WTC11 (cell line): Measurements from ENCODE around the gene RNF17. TPM values are rescaled to one million over a fixed set of nuclear protein-coding genes. Genes with fewer than 3 reads are reported as not detected.

ENCODE experiments used
- ATAC-seq: fragments of 200-7000 bp; cut with Tn5 transposase; 2 replicates; pipeline ENCODE4 v1.10.0; 2021; ENCODE audit warnings: mild to moderate bottlenecking, moderate library complexity
- CTCF ChIA-PET: fragments of 300-600 bp; sonication (Branson Sonifier 250); formaldehyde crosslinking; loops from one replicate; lab custom pipeline; 2021; ENCODE audit warnings: antibody characterized with exemption; lab: Charles Lee
- POLR2A ChIA-PET: fragments of 350-600 bp; sonication (Branson Sonifier 250); formaldehyde crosslinking; loops from one replicate; lab custom pipeline; 2021; ENCODE audit warnings: antibody characterized with exemption; lab: Charles Lee
- DNase-seq: peaks from one replicate; pipeline ENCODE4 v3.0.0; 2021; ENCODE audit warnings: low spot score
- H3K27ac Mint-ChIP-seq: 2 replicates; pipeline ENCODE4 v1.8.0; 2021; ENCODE audit warnings: mixed read lengths
- H3K27me3 Mint-ChIP-seq: 2 replicates; pipeline ENCODE4 v1.8.0; 2021; ENCODE audit warnings: low read depth, mild to moderate bottlenecking, moderate library complexity, mixed read lengths
- H3K36me3 Mint-ChIP-seq: 2 replicates; pipeline ENCODE4 v1.8.0; 2021; ENCODE audit warnings: mixed read lengths
- H3K4me1 Mint-ChIP-seq: 2 replicates; pipeline ENCODE4 v1.8.0; 2022; ENCODE audit warnings: mixed read lengths
- H3K4me3 Mint-ChIP-seq: 2 replicates; pipeline ENCODE4 v1.8.0; 2021; ENCODE audit warnings: mild to moderate bottlenecking, moderate library complexity, mixed read lengths
- H3K9me3 Mint-ChIP-seq: 2 replicates; pipeline ENCODE4 v1.8.0; 2021; ENCODE audit warnings: mixed read lengths
- AFF4 ChIP-seq: sonication (generic); formaldehyde crosslinking; IDR thresholded peaks from 2 replicates; pipeline ENCODE4 v1.8.1; 2023; ENCODE audit warnings: mild to moderate bottlenecking, missing genetic modification reagents, borderline replicate concordance
- AR ChIP-seq: fragments of 250-450 bp; sonication (Bioruptor Pico); IDR thresholded peaks from 2 replicates; pipeline ENCODE4 v1.9.0; 2021; ENCODE audit warnings: mild to moderate bottlenecking
- ELF4 ChIP-seq: sonication (generic); formaldehyde crosslinking; IDR thresholded peaks from 2 replicates; pipeline ENCODE4 v1.8.1; 2022; ENCODE audit warnings: low read depth, mild to moderate bottlenecking, moderate library complexity, missing genetic modification reagents
- ESRRA ChIP-seq: sonication (generic); formaldehyde crosslinking; IDR thresholded peaks from 2 replicates; pipeline ENCODE4 v1.8.1; 2022; ENCODE audit warnings: mild to moderate bottlenecking, missing genetic modification reagents, borderline replicate concordance
- ETV6 ChIP-seq: sonication (generic); formaldehyde crosslinking; IDR thresholded peaks from 2 replicates; pipeline ENCODE4 v1.8.1; 2022; ENCODE audit warnings: mild to moderate bottlenecking, missing genetic modification reagents
- FOXK1 ChIP-seq: sonication (generic); formaldehyde crosslinking; IDR thresholded peaks from 2 replicates; pipeline ENCODE4 v1.8.0; 2022; ENCODE audit warnings: mild to moderate bottlenecking, moderate library complexity, missing genetic modification reagents
- IRF1 ChIP-seq: sonication (generic); formaldehyde crosslinking; IDR thresholded peaks from 2 replicates; pipeline ENCODE4 v1.8.0; 2023; ENCODE audit warnings: missing genetic modification reagents
- MYBL2 ChIP-seq: sonication (generic); formaldehyde crosslinking; IDR thresholded peaks from 2 replicates; pipeline ENCODE4 v1.8.1; 2023; ENCODE audit warnings: mild to moderate bottlenecking, moderate library complexity, missing genetic modification reagents
- OVOL2 ChIP-seq: fragments of 250-450 bp; sonication (Bioruptor Pico); IDR thresholded peaks from 2 replicates; pipeline ENCODE4 v1.9.0; 2021; ENCODE audit warnings: mild to moderate bottlenecking, borderline replicate concordance
- PRDM15 ChIP-seq: sonication (generic); formaldehyde crosslinking; IDR thresholded peaks from 2 replicates; pipeline ENCODE4 v1.8.0; 2022; ENCODE audit warnings: missing genetic modification reagents
- RELA ChIP-seq: sonication (generic); formaldehyde crosslinking; IDR thresholded peaks from 2 replicates; pipeline ENCODE4 v1.8.1; 2022; ENCODE audit warnings: missing genetic modification reagents, mild to moderate bottlenecking, borderline replicate concordance
- SMAD3 ChIP-seq: sonication (generic); formaldehyde crosslinking; IDR thresholded peaks from 2 replicates; pipeline ENCODE4 v1.8.0; 2022; ENCODE audit warnings: missing genetic modification reagents, mild to moderate bottlenecking, borderline replicate concordance
- TEAD1 ChIP-seq: sonication (generic); formaldehyde crosslinking; IDR thresholded peaks from 2 replicates; pipeline ENCODE4 v1.8.0; 2022; ENCODE audit warnings: mild to moderate bottlenecking, missing genetic modification reagents
- ZNF263 ChIP-seq: sonication (generic); formaldehyde crosslinking; IDR thresholded peaks from 2 replicates; pipeline ENCODE4 v1.8.1; 2022; ENCODE audit warnings: low read depth, mild to moderate bottlenecking, moderate library complexity, missing genetic modification reagents
- ZNF281 ChIP-seq: sonication (generic); formaldehyde crosslinking; IDR thresholded peaks from 2 replicates; pipeline ENCODE4 v1.8.0; 2023; ENCODE audit warnings: mild to moderate bottlenecking, missing genetic modification reagents
- total RNA-seq: library from RNA; stranded (reverse); gene quantifications from 3 replicates; pipeline ENCODE4 v1.2.3, GENCODE V29; 2021
- TF ChIP-seq, protein P1 (sequence below): sonication (generic); formaldehyde crosslinking; IDR thresholded peaks from 2 replicates; pipeline ENCODE4 v1.8.0; 2022; ENCODE audit warnings: mild to moderate bottlenecking, missing genetic modification reagents

The RNF17 gene
- total RNA-seq, 1 experiment from 2014 or later: not detected

DNA sequence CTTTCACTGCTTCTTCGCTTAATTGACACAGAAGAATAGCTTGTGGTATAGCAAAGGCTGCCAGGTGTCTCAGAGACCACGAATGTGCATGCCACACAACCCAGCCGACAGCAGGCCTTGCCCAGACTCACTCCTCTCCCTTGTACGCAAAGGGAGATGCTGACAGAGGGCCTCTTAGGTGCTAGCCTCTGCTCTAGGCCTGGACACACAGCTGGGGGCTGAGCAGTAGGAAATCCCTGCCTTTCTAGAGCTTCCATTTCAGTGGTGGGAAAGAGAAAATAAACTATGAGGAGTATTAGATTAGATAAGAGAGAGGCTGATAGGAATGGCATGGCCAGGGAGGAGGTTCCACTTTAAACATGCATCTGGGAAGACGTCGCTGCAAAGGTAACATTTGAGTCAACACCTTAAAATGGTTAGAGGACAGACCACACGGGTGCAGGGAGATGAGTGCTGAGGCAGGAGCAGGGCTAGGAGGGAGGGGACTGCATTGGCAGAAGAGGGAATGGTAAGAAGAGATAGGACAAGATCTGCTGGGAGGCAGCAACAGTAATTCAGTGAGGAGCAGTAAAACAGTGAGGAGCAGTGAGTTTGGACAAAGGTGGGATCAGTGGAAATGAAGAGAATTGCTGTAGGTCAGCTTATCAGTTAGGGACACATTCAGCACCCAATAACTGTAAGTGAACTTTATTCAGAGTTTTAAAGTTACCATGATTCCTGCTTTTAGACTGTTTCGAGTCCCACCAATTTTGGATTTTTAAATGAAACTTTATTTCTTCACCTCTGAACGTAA, 100.0 kb downstream of the RNF17 start:
- ATAC-seq (no peak), DNase-seq (no peak)
- Mint-ChIP-seq H3K9me3 (no peaks in the 10 kb centered on the region), H3K27me3 (no peaks in the 10 kb centered on the region), H3K27ac (no peak overlapping the region), H3K4me1 (no peaks in the 10 kb centered on the region), H3K4me3 (no peak overlapping the region), H3K36me3 (no peaks in the 10 kb centered on the region)
- ChIA-PET POLR2A (no interaction called here), CTCF (interaction anchor here (1.3 kb wide), 1 partner anchor 14 kb away, joined by 3 read pairs; no protein-coding TSS in a partner anchor)
- TF ChIP-seq FOXK1 (CRISPR knock-in tag) (no peak), RELA (CRISPR knock-in tag) (no peak), ETV6 (CRISPR knock-in tag) (no peak), PRDM15 (no peak), ESRRA (CRISPR knock-in tag) (no peak), ZNF263 (CRISPR knock-in tag) (no peak)

DNA sequence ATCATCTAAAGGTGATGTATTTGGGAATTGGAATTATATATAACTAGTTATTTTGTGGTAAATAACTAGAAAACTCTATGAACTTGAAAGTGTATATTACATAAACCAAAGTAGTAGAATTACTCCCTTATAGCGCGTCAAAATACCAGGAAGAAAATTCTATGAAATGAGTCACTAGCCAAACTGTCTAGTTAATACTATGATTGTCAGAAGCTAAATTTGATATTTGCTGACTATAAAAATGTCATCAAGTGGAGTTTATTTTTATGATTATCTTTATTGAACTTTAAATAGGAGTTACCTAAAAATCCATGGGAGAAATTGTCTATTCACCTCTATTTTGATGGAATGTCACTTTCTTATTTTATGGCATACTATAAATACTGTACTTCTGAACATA, 100.6 kb downstream of the RNF17 start:
- H3K9me3 Mint-ChIP-seq: no peaks in the 10 kb centered on the region
- no peak for TF ChIP-seq OVOL2
- no peak for TF ChIP-seq IRF1
- no peak for TF ChIP-seq TEAD1 (CRISPR knock-in tag)
- no peak for TF ChIP-seq ELF4 (CRISPR knock-in tag)
- no peak for TF ChIP-seq ZNF281 (CRISPR knock-in tag)
- TF ChIP-seq, protein P1, sequence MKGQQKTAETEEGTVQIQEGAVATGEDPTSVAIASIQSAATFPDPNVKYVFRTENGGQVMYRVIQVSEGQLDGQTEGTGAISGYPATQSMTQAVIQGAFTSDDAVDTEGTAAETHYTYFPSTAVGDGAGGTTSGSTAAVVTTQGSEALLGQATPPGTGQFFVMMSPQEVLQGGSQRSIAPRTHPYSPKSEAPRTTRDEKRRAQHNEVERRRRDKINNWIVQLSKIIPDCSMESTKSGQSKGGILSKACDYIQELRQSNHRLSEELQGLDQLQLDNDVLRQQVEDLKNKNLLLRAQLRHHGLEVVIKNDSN (CRISPR knock-in tag): no peak
- TF ChIP-seq AFF4 (CRISPR knock-in tag): no peak
- TF ChIP-seq AR (CRISPR knock-in tag): no peak
- no peak for TF ChIP-seq MYBL2 (CRISPR knock-in tag)
- TF ChIP-seq SMAD3 (CRISPR knock-in tag): no peak
- POLR2A ChIA-PET: no interaction called here
- DNase-seq (no peak), ATAC-seq (no peak)
- H3K27me3 Mint-ChIP-seq: no peaks in the 10 kb centered on the region
- H3K4me1 Mint-ChIP-seq: no peaks in the 10 kb centered on the region
- CTCF ChIA-PET: no interaction called here
- no peaks in the 10 kb centered on the region for H3K36me3 Mint-ChIP-seq
- no peak overlapping the region for H3K4me3 Mint-ChIP-seq
- no peak overlapping the region for H3K27ac Mint-ChIP-seq
